GM23248 (cell line): ENCODE data around the gene TRPM3.

Experiments used
- EZH2 ChIP-seq: fragments of 200-600 bp; sonication (generic); IDR thresholded peaks from 2 replicates; pipeline ENCODE4 v1.6.1; 2018; ENCODE audit warnings: antibody characterized with exemption, mild to moderate bottlenecking; ENCODE audit not compliant: insufficient read depth, poor library complexity, severe bottlenecking
- EZH2phosphoT487 ChIP-seq: fragments of 200-600 bp; sonication (generic); IDR thresholded peaks from 2 replicates; pipeline ENCODE4 v1.6.1; 2018; ENCODE audit warnings: antibody characterized with exemption, moderate library complexity, mild to moderate bottlenecking, low read depth; ENCODE audit not compliant: insufficient read depth

- TF ChIP-seq EZH2 (no peak), EZH2phosphoT487 (no peak)
Measured at GRCh38 chr9:70602321-70603019, 519.0 kb downstream of the TRPM3 start.
